Kidney capillary endothelial cell (primary cell): ENCODE data around the gene ST7.

Experiments used
- DNase-seq: peaks from one replicate; pipeline ENCODE4 v3.0.0-alpha.2; 2018; ENCODE audit warnings: low spot score

The ST7 gene

DNA sequence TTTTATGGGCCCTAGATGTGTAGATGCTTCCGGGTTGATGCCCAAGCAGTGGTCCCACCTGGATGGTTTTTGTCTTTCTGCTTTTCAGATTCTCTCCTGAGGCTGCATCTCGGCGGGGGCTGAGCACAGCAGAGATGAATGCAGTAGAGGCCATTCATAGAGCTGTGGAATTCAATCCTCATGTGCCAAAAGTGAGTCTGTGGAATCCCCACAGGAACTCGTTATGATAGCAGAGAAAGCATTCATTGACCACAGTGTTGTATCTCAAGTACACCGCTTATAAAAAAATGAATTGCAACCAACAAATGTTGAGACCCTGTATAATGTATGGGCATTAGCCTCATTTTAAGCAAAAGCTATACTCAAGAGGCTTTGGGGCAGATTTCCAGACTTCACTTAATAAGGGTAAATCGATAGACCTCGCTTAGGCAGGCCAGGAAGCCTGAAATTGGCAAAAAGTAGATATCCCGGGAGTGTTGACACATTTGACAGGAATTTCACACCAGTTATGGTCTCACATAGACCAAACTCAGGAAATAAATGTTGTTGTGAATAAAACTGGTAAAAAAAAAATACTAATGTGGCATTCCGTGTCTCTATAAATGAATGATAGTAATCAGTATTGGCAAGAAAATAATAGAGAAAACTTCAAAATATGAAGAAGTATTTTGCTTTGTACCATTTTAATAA lies 237.6 kb downstream of the ST7 start:
- no peak for DNase-seq

DNA sequence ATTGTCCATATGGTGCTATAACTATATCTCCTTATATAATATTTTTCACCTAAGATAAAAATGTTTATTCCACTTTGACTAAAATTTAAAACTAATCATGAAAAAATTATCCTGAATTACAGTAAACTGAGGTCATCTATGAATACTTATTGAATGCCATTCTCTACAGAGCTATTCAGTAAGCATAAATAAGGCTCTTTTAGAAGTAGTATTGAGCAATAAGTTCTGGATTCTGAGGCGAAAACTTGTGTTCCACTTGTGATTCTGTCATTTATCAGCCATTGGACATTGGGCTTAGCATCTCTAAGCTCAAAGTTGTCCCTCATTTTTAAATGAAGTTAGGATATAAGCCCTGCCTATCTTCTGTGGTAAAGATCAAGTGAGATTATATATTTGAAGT lies 238.8 kb downstream of the ST7 start:
- DNase-seq, result no peak

DNA sequence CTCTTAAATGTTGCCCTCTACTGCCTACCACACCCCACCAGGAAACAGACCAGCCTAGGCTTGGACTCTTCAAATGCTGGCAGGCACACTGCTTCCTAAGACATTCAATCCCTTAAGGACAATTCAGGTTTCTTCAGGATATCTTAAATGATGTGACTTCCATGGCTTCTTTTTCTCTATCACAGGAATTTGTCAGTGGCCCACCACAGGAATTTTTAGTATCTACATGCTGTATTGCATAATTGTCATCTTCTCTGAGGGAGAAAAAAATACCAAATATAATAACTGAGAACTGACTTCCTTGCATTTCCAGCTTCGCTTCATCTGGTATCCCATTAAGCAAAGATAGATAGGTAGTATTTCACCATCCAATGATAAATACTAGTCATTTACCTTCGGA lies 240.3 kb downstream of the ST7 start:
- DNase-seq, result no peak

DNA sequence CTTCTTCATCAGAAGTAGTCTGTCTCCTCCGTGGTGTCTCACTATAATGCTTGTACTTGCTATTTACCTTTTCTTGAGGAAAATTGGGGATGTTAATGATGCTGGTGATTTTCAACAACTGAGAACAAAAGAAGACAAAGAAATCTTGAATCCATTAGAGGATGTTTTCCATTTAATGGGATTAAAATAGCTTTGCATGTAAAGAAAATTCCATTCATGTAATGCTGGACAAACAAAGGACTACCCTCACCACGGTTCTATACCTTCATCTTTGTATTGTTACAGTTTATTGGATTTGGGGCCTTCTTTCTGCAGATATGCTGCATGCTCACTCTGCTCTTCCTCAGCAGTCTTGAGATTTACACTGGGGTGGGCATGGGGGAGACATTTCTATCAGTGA lies 241.1 kb downstream of the ST7 start:
- no peak for DNase-seq

DNA sequence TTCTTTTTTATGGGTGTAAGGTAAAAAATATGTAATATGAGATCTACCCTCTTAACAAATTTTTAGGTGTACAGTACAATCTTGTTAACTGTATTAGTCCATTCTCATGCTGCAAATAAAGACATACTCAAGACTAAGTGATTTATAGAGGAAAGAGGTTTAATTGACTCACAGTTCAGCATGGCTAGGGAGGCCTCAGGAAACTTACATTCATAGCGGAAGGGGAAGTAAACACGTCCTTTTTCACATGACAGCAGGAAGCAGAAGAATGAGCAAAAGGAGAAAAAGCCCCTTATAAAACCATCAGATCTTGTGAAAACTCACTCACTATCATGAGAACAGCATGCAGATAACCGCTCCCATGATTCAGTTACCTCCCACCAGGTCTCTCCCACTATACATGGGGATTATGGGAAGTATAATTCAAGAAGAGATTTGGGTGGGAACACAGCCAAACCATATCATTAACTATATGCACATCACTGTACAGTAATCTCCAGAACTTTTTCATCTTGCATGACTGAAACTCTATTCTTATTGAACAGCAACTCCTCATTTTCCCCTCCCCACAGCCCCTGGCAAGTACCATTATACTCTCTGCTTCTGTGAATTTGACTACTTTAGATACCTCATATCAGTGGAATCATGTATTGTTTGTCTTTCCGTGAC lies 242.2 kb downstream of the ST7 start:
- no peak for DNase-seq

DNA sequence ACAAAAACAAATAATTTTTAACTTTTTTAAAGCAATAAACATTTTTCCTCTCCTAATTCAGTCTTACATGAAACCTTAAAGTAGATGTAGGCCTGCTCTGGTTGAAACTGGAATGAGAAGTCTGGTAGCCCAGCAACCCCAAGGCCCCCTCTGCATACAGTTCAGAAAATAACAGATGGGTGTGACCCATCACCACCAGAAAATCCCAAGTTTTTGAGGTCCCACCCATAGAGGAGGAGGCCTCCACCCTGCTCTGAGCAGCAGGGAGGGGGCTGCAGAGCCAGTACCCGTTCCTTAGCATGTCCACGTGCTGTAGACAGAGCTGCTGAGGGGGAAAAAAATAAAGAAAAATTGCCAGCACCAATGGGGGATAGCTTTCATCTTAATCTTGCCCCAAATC lies 246.8 kb downstream of the ST7 start:
- DNase-seq, result no peak

DNA sequence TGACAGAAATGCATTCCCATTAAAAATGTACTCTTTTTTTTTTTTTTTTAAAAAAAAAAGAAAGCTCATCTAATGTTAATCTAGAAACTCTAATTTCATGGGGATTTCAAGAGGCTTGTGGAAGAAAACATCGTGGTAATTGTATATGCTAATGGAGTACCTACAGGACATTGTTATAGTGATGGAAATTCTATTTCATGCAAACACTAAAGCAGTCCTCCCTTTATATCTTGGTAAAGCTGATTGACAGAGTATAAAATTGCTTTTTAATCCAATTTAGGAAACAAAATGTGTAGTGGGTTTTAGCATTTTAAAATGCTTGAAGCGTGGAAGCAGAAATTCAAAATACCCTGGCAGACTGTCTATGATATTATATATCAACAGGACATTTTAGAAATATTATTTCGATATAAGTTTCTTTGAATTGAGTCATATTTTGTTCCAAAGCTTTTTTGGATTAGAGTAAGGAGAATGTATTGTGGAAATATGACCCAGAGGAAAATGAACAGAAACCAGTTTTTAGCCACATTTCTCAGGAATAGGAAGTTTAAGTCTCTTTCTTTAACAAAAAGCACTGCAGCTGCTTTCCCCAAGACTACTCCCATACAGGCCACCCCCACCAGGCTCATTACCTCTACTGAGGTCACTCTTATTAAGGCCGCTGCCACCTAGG lies 247.6 kb downstream of the ST7 start:
- no peak for DNase-seq

DNA sequence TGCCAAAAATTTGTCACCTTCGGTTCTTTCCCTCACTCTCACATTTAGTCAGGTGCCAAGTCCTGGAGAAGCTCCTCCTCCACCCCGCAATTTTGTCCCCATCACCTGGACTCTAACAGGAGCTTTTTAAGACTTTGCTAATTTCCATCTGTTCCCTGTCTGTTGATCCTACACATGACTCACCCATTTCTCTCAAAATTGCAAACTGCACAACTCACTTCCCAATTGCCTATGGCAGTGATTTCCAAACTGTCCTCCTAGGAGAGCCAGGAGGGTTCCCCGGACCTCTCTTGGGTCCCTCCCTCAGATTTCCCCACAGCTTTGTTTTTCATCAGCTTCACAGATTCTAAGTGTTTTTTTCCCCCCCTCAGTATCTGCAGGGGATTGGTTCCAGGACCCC lies 249.2 kb downstream of the ST7 start:
- DNase-seq, result no peak

DNA sequence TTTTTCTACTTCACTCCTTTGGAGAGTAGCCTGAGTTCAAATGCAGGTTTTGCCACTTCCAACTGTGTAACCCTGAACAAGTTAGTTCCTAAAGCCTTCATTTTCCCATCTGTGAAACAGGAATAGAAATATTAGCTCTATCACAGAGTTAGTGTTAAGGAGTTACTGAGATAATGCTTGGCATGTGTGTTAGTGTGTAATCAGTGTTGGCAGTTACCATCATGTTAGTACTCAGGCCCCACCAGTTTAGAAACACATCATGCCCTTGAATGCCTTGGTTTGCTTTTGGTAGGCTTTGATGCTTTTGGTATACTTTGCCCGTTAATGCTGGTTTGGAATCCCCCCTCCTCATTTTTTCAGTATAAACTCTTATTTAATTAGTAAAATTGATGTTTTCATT lies 249.9 kb downstream of the ST7 start:
- DNase-seq, result no peak

DNA sequence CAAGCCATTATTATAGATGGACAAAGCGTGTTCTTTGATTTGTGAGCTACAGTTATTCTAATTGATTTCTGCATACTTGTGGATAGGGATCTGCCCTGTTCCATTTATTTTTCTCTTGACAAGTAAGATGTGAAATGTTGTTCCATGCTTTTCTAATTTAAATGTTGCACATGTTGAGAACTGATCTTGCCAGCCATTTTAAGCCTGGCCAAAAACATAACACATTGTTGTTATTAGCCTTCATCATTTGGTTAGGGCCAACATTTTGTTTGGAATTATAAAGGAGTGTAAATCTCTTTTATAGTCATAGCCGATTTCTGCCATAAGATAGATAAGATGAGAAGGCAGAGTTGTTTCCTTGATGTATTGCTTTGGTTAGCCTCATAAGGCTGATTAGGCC lies 252.6 kb downstream of the ST7 start:
- no peak for DNase-seq

DNA sequence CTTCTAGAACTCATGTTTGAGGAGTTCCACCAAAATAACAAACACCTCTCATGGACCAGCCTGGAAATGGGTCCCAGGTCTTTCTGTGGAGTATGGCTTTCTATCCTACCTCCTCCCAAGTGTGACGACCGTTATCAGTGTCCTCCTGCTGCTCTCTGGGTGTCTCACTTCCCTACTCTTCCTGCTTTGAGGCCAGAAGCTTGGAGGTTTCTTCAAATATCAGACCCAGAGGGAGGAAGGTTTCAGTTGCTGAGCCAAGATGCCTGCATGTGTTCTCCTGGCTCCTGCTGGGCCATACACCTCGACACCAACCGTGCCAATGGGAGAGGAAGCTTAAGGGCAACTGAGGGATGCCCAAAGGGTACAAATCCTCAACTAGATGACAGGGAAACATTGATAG lies 255.0 kb downstream of the ST7 start:
- DNase-seq, result no peak

DNA sequence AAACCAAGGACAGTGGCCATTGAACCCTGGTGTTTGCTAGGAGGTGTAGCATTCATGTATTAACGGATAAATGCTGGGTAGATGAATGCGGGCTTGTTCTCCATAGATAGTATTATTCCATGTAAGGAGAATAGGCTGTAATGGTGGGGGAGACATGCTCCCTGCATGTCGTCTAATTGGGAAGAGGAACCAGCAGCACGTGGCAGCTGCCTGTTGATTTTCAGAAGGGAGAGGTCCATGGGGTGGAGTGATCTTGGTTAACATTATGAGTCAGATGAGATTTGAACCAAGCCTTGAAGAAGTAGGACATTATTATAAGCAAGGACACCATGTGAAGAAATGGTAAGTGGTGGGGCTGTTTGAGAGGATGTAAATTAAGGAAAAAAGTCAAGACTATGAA lies 257.1 kb downstream of the ST7 start:
- DNase-seq, result no peak

DNA sequence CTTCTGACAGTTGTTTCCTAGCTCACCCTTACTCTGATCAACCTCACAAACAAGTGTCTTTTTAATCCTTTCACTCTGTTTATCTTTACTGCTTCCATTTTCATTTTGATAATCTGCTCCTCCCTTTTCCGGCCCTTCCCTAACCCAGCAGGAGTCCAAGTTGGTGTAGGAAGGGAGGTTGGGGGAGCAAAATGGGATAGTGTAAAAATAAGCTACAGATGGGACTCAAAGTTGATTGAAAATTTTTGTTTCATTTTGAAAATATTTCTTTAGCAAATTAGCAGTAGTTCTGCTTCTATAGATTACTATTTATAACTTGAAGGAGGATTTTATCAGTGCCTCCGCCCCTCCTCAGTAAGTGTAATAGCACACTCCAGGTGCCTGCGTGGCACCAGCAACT lies 257.6 kb downstream of the ST7 start:
- no peak for DNase-seq

DNA sequence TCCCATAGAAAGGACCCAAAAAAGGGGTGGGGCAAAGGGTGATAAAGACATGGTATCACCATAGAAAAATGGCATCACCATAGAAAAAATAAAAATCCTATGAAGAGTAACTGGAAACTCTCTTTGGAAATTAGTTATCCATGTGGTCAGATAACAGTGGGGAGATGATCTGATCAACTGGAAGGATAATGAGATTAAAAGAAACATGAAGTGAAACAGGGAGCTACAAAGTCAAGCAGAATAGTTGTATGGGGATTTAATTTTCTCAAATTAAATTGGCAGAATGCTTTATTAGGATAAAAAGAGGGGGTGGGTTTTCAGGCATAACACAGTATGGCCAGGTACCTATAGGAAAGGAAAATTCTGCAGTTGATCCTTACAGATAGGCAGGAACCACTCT lies 258.3 kb downstream of the ST7 start:
- DNase-seq, result no peak

DNA sequence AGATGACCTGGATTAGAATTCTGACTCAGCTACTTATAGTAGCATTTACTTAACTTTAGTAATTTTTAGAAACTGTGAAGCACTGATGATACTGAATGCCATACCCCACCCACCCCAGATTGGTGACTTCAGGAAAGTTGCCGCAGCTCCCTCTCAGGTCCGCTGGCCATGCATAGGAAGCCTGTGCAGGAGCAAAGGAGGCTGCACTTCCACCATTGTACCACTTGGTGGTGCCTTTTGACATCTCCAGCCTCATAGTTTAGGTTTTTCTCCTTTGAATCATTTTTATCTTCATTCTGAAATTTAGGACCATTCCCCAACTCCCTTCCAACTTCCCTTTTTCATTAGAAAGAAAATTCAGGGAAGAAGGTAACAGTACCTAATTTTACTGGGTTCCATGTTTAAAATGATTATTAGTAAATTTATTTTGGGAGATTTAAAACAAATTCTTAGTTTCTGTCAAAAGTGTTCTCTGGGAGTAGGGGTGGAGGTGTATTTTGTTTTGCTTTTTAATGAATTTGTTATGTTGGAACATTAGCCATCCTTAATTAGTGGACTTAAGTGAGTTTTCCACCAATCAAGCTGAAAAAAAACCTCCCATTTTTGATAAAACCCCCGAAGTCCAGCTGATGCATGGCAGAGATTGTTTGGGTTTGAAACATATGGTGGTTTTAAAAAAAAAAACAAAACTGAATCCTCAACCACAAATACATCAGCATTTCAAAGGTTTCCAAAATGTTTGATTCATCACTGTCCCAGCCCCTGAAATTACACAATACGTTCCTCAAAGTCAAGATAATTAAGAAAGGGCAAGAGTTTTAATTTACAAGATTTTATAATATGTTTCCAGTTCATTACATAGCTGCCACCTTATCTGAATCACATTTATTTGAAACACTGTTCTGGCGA lies 259.9 kb downstream of the ST7 start:
- peak; percentile 61 for DNase-seq

DNA sequence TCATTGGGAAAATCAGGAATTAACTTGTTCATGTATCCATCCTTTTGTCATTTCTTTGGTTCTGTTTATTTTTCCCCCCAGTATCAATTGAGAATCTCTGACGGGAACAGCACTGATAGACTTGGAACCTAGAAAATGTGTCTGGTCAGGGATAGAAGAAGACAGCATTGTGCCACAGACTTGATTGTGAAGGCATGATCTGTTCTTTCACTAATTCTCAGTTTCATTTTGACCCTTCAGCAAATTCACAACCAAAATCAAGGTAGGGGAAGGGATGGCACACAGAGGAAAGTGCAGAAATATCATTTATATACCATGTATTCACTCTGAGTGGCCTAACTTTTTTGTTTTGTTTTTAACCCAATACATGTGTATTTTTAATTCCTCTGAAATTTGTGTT lies 262.7 kb downstream of the ST7 start:
- no peak for DNase-seq

DNA sequence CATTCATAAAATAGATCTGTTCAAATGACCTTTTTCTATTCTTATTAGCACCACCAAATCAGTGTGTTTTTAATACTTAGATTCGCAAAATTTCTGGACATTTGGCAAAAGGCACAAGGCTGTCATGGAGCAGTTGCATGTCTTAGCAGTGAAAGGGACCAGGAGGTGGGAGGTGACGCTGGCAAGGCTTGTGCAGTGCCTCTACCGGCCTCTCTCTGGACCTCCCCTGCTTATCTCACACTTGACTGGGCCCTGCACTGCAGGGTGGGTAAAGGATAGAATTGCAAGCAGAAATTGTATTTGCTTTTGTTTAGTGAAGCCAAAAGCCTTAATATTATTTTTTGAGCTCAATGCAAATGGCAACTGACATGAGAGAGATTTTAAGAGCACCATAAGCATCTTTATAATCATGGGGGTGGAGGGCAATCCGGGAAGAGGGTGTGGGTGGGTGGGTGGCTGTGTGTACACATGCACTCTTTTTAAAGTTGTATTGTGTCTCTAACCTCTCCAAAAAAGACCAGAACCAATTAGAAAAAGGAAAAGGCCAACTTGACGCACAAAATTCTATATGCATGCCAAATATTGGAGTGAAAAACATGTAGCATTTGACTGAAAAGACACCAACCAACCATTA lies 263.3 kb downstream of the ST7 start:
- DNase-seq, result no peak

DNA sequence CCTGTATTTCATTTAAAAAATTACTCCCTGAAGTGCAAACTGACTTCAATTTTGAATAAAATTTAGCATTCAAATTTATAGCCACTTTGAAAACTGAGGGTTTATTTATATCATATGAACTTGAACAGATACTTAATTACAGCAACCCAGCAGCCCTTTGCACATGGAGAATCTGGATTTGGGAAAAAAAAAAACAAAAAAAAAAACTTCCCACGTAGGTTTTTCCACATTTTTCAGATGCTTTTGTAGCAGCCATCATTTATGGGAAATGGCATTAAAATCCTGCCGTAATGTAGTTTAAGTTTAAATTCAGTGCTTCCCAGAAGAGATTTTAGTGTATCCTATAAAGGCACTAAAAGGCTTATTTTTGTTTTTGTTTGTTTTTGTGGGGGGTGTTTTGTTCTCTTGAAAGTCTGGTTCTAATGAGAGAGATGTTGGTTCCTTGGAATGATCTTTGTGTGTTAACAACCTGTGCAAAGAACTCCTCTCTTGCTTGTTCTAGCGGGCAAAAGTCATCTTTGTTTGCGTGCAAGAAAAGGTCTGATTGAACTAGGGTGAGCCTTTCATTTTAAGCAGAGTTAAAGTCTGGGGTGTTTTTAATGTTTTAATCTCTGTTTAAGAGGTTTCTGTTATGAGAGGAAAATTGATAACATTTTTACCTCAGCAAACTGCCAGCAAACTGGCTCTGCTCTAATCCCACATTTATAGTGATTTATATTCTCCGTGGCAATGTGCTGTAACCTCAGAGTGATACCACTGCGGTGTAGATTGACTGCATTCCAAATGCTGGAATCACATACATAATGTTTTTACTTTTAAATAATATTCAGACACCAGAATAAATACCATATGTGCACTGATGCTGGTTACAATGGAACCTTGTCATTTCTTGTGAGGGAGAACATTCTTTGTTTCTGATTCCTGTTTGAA lies 264.1 kb downstream of the ST7 start:
- no peak for DNase-seq

DNA sequence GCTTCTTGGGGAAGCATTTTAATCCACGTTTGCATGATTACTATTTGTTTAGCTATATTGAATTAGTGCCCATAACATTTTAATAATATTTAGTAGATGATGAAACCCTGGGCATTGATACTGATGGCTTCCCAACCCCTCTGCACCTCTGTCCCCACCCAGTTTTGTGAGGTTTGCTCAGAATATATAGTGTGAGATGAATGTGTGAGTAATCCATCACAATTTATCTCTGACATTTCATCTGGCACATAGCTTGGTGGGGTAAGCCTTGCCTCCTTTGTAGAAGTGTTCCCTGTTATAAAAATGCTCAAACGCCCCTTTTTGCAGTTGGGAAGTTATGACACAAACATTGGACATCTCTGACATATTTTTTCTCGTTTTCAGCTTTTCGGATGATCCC lies 265.4 kb downstream of the ST7 start:
- DNase-seq, result no peak

DNA sequence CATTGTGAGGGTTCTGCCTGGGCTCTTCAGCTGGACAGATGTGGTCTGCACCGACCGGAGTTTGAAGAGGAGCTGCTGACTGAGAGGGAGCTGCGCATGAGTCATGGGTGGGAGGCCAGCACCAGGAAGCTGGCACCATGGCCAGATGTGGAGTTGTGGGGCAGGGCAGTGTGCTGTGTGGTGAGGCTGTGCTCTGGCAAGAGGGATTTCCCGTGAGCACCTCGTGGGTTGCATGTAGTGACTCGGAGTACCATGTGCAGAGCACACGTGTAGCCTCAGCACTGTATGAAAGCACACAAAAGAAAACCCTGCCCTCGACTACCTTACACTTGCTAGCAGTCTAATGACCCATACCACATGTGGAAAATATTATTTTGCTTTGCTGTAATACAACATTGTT lies 266.2 kb downstream of the ST7 start:
- no peak for DNase-seq

DNA sequence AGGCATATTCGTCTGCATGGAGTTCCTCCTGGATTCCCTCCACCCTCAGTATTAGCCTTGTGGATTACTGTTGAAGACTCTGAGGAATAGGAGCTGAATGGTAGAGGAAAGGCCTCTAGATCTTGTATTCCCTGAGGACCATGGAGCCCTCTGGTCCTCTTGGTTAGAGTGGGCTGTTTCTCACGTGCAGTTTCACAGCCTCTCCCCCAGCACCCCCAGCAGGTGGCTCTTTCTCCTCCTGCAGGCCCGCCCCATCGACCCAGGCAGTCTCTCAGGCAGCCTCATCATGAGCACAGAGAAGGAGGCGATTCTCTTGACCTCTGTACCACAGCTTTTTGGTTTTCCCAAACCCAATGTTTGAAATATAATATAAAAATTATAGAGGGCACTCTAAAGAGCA lies 267.5 kb downstream of the ST7 start:
- DNase-seq, result no peak
